Keratinocyte (primary cell): Measurements from ENCODE around the gene SMIM32. TPM values are rescaled to one million over a fixed set of nuclear protein-coding genes. Genes with fewer than 3 reads are reported as not detected.

Experiments used
- DNase-seq: peaks from one replicate; pipeline ENCODE4 v3.0.0-alpha.2; 2011; ENCODE audit warnings: low read depth, missing footprints, low spot score
- FAIRE-seq: peaks from 2 replicates; lab custom pipeline; 2011; peaks lifted over from hg19 to GRCh38; lab: Jason Lieb, UNC
- H2AFZ ChIP-seq: 2 replicates; pipeline ENCODE4 v1.6.0; 2012; ENCODE audit warnings: low read length, control low read depth, inconsistent platforms; ENCODE audit not compliant: control insufficient read depth
- H3K27ac ChIP-seq: 2 replicates; pipeline ENCODE4 v1.5.1; 2011; ENCODE audit warnings: low read length; ENCODE audit not compliant: control insufficient read depth, insufficient read depth
- H3K27me3 ChIP-seq: 3 replicates; pipeline ENCODE4 v1.6.0; 2011; ENCODE audit warnings: low read length; ENCODE audit not compliant: control insufficient read depth, insufficient read depth; ENCODE audit errors: extremely low read depth
- H3K36me3 ChIP-seq, 2 experiments: 2 replicates in 1 of 2; 3 replicates in 1 of 2; pipeline ENCODE4 v1.5.1; 2011; ENCODE audit warnings: low read length in 2 of 2, mild to moderate bottlenecking in 1 of 2; ENCODE audit not compliant: control insufficient read depth in 2 of 2, insufficient read depth in 2 of 2; ENCODE audit errors: extremely low read depth in 1 of 2
- H3K4me1 ChIP-seq: 3 replicates; pipeline ENCODE4 v1.5.1; 2011; ENCODE audit warnings: low read length; ENCODE audit not compliant: control insufficient read depth, insufficient read depth; ENCODE audit errors: extremely low read depth
- H3K4me2 ChIP-seq: 3 replicates; pipeline ENCODE4 v1.6.0; 2011; ENCODE audit warnings: low read depth, low read length; ENCODE audit not compliant: control insufficient read depth, insufficient read depth; ENCODE audit errors: extremely low read depth
- H3K4me3 ChIP-seq, 3 experiments: fragments of 200-600 bp in 1 of 3; sonication (generic) in 1 of 3; 2 replicates in 2 of 3; 3 replicates in 1 of 3; pipeline ENCODE4 v1.5.1; 2011 to 2016; ENCODE audit warnings: low read length in 3 of 3, mild to moderate bottlenecking in 3 of 3, control low read depth in 2 of 3, inconsistent platforms in 1 of 3, low read depth in 1 of 3, mixed read lengths in 1 of 3, mixed run types in 1 of 3, moderate library complexity in 1 of 3; ENCODE audit not compliant: control insufficient read depth in 2 of 3, insufficient read depth in 2 of 3; ENCODE audit errors: extremely low read depth in 1 of 3
- H3K79me2 ChIP-seq: 2 replicates; pipeline ENCODE4 v1.6.0; 2012; ENCODE audit warnings: low read length; ENCODE audit not compliant: control insufficient read depth, insufficient read depth
- H3K9ac ChIP-seq: 3 replicates; pipeline ENCODE4 v1.6.0; 2011; ENCODE audit warnings: low read length; ENCODE audit not compliant: control insufficient read depth, insufficient read depth; ENCODE audit errors: extremely low read depth
- H3K9me1 ChIP-seq: 3 replicates; pipeline ENCODE4 v1.6.0; 2011; ENCODE audit warnings: low read length; ENCODE audit not compliant: control insufficient read depth, insufficient read depth; ENCODE audit errors: extremely low read depth
- H3K9me3 ChIP-seq: 2 replicates; pipeline ENCODE4 v1.5.1; 2012; ENCODE audit warnings: low read depth, low read length; ENCODE audit not compliant: control insufficient read depth
- H4K20me1 ChIP-seq: 3 replicates; pipeline ENCODE4 v1.6.0; 2011; ENCODE audit warnings: low read length; ENCODE audit not compliant: control insufficient read depth, insufficient read depth; ENCODE audit errors: extremely low read depth
- EZH2 ChIP-seq: IDR thresholded peaks from one replicate; pipeline ENCODE4 v1.6.1; 2012; ENCODE audit warnings: inconsistent platforms, mild to moderate bottlenecking, low read length, moderate library complexity
- dilution Hi-C: fragments of 300-500 bp; cut with MboI; formaldehyde crosslinking; loops from one replicate; pipeline ENCODE4 v1.7.0; 2020; ENCODE audit warnings: low sequenced_read_pairs; ENCODE audit not compliant: extremely low pct_ligation_motif_present
- polyA plus RNA-seq, 5 experiments: library from polyadenylated mRNA; depleted of rRNA in 3 of 5; stranded (reverse) in 3 of 5; stranded (forward) in 1 of 5; unstranded in 1 of 5; fragments of >200 nt; gene quantifications; 1 replicate in 1 of 5; 2 replicates in 3 of 5; 3 replicates in 1 of 5; pipeline versions ENCODE4 v1.2.1 to v1.2.3, GENCODE V29; 2011 to 2012; ENCODE audit warnings: missing spikeins in 2 of 5, low read depth in 1 of 5, low replicate concordance in 1 of 5
- TF ChIP-seq, protein P1 (sequence below), 3 experiments: IDR thresholded peaks in 1 of 3; conservative IDR thresholded peaks in 1 of 3; optimal IDR thresholded peaks in 1 of 3; 2 replicates in 2 of 3; 3 replicates in 1 of 3; pipeline versions ENCODE3 to v1.5.1; 2011; ENCODE audit warnings: low read length in 3 of 3, mild to moderate bottlenecking in 3 of 3, moderate library complexity in 2 of 3, control low read depth in 1 of 3, inconsistent platforms in 1 of 3; ENCODE audit not compliant: insufficient read depth in 2 of 3; ENCODE audit errors: extremely low read depth in 1 of 3

The SMIM32 gene
- polyA plus RNA-seq, 1 donor (not counting 4 experiments of a cell fraction or from before 2014, with no cell fraction given) = not detected

DNA sequence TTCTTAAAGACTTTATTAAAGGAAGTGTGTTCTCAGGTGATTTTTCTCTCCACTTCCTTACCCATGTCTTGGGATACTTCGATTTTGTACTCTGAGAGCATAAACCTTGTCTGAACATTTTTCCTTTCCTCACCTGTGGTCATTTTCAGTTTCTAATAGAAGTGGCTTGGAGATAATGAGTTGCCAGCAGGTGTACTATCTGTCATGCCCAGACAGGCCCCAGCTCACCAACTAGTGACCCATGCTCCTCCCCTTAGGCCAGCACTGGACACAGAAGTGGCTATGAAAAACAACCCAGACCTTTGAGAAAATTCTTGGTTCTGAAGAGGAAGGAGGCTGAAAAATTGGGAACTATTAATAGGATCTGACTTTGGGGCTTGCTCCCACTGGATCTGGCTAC, 49.2 kb upstream of the SMIM32 start:
- Histone ChIP-seq H3K27me3 (no peaks in the 10 kb centered on the region), H3K27ac (no peak overlapping the region), H3K9ac (no peak overlapping the region), H3K9me3 (no peaks in the 10 kb centered on the region), H3K79me2 (no peaks in the 10 kb centered on the region), H4K20me1 (no peaks in the 10 kb centered on the region), H2AFZ (no peak overlapping the region), H3K4me2 (no peak overlapping the region), H3K4me1 (no peaks in the 10 kb centered on the region), H3K36me3 (no peaks in the 10 kb centered on the region), H3K4me3 (no peak overlapping the region), H3K9me1 (no peaks in the 10 kb centered on the region)
- dilution Hi-C loops = no loop called here
- TF ChIP-seq, protein P1, sequence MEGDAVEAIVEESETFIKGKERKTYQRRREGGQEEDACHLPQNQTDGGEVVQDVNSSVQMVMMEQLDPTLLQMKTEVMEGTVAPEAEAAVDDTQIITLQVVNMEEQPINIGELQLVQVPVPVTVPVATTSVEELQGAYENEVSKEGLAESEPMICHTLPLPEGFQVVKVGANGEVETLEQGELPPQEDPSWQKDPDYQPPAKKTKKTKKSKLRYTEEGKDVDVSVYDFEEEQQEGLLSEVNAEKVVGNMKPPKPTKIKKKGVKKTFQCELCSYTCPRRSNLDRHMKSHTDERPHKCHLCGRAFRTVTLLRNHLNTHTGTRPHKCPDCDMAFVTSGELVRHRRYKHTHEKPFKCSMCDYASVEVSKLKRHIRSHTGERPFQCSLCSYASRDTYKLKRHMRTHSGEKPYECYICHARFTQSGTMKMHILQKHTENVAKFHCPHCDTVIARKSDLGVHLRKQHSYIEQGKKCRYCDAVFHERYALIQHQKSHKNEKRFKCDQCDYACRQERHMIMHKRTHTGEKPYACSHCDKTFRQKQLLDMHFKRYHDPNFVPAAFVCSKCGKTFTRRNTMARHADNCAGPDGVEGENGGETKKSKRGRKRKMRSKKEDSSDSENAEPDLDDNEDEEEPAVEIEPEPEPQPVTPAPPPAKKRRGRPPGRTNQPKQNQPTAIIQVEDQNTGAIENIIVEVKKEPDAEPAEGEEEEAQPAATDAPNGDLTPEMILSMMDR (optimal IDR thresholded peaks at IDR 0.05 in 1 of 3, IDR thresholded peaks at IDR 0.05 in 1 of 3, conservative IDR thresholded peaks at IDR 0.05 in 1 of 3; ENCODE audit: extremely low read depth in 1 of 3, insufficient read depth in 2 of 3, low read length in 3 of 3) = no peak
- no peak for TF ChIP-seq EZH2
- FAIRE-seq (no peak), DNase-seq (no peak)

DNA sequence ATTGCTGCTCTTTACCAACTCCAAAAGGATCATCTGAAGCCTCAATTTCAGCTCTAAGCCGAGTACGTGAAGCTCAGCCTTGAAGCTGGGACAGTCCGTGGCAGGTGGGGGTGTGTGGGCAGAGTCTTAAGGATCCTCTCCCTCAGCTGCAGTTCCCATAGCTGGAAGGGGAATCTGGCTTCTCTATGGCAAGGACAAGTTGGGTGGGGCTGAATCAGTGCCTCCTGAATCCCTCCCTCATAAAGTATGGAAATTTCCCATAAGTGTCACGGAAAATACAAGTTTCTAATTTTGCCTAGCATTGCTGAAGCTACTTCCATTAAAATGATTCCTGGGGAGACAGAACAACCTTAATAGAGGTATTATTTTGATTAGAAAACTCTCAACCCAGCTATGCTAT, 47.9 kb upstream of the SMIM32 start:
- dilution Hi-C loops = no loop called here
- no peak for FAIRE-seq

More for the DNA sequence above, 47.9 kb upstream of the SMIM32 start:
- Histone ChIP-seq H2AFZ (no peak overlapping the region), H3K36me3 (no peaks in the 10 kb centered on the region), H3K9me3 (no peaks in the 10 kb centered on the region), H3K79me2 (no peaks in the 10 kb centered on the region), H3K9ac (no peak overlapping the region), H3K9me1 (no peaks in the 10 kb centered on the region), H3K4me3 (no peak overlapping the region), H4K20me1 (no peaks in the 10 kb centered on the region), H3K27ac (no peak overlapping the region), H3K4me2 (no peak overlapping the region), H3K4me1 (no peaks in the 10 kb centered on the region), H3K27me3 (no peaks in the 10 kb centered on the region)
- DNase-seq = no peak
- TF ChIP-seq, protein P1 (optimal IDR thresholded peaks at IDR 0.05 in 1 of 3, IDR thresholded peaks at IDR 0.05 in 1 of 3, conservative IDR thresholded peaks at IDR 0.05 in 1 of 3; ENCODE audit: extremely low read depth in 1 of 3, insufficient read depth in 2 of 3, low read length in 3 of 3) = no peak
- TF ChIP-seq EZH2 = no peak
